HG03575 (cell line): ENCODE data around the gene ABL1.

Experiments
- ATAC-seq: cut with Tn5 transposase; IDR thresholded peaks from one replicate; pipeline ENCODE4 v1.9.1; 2021; ENCODE audit not compliant: unreplicated experiment, insufficient number of reproducible peaks, low FRiP score; ENCODE audit errors: extremely low read depth

Gene ABL1

GRCh38 chr9:130824079-130824478 lies 11.0 kb upstream of the ABL1 start:
- ATAC-seq: no peak

GRCh38 chr9:130824643-130825350 lies 10.3 kb upstream of the ABL1 start:
- ATAC-seq: no peak

DNA sequence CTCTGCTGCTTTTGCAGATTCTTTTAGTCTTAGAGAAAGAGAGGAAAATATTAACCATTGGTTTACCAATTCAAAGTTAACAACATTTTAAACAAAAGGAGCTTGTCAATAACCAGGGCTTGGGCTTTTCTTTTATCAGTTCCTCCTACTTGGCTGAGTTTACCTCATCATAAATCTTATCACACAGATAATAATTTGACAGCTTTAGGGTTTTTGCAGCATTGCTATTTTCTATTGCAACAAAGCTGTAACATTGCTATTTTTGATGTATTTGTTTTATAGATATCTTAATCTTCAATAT lies 9.8 kb upstream of the ABL1 start:
- ATAC-seq: no peak

DNA sequence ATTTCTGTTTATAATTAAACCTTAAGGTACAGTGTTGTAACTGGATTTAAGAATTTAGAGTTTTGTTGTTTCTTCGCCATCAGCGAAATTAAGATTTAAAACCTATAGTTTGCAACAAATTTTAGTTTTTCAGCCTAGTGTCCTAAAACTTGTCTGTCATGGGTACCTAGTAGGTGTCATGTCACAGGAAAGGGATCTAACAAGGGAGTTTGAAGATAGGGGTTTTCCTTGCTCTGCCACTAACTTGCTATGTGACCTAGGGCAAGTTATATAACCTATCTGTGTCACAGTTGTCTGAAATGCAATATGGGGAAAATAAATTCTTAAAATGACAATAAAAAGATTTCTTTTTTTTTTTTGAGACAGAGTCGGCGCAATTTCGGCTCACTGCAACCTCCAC lies 9.2 kb upstream of the ABL1 start:
- no peak for ATAC-seq

- no peak for ATAC-seq
Observed at GRCh38 chr9:130829762-130830161, 5.3 kb upstream of the ABL1 start.

DNA sequence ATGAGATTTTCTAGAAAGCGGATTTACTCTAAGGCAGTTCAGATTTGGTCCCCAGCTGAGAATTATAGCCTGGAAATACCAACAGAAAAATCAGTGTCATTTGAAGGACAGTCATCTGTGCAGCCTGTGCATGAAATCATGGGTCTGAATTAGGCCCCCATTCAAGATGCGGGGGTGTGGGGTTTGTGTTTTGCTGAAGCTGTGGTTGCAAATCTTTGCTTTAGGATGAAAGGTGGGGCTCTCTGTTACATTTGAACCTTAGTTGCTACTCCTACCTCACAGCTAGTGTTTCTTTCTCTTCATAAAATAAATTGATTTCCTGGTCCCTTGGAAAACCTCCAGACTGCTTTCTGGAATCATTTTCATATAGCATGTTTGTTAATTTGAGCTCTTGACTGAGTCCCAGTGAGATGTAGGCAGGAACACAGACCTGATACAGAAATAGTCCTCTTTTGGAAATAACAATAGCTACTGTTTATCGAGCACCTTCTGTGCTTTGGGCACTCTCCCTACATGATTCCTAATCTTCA lies 4.8 kb upstream of the ABL1 start:
- no peak for ATAC-seq

DNA sequence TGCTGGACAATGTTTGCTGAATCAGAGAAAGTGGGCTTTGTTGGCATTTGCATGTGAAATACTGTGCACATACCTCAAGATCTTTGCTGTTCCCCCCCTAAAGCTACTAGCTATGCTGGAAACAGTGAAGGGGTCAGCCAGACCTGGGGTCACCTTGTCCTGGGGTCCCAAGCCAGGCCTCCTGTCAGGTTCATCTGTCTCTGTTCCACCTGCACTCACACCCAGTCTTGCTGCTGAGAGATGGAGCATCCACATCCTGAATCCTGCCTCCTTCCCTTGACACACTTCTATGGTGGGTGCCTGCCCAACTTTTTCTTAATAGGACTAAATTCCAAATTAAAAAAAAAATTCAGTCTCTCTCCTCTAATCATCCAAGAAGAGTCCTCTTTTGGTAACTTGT lies 4.0 kb upstream of the ABL1 start:
- ATAC-seq: no peak

- no peak for ATAC-seq
Observed at GRCh38 chr9:130833031-130833990, 1.7 kb upstream of the ABL1 start.

DNA sequence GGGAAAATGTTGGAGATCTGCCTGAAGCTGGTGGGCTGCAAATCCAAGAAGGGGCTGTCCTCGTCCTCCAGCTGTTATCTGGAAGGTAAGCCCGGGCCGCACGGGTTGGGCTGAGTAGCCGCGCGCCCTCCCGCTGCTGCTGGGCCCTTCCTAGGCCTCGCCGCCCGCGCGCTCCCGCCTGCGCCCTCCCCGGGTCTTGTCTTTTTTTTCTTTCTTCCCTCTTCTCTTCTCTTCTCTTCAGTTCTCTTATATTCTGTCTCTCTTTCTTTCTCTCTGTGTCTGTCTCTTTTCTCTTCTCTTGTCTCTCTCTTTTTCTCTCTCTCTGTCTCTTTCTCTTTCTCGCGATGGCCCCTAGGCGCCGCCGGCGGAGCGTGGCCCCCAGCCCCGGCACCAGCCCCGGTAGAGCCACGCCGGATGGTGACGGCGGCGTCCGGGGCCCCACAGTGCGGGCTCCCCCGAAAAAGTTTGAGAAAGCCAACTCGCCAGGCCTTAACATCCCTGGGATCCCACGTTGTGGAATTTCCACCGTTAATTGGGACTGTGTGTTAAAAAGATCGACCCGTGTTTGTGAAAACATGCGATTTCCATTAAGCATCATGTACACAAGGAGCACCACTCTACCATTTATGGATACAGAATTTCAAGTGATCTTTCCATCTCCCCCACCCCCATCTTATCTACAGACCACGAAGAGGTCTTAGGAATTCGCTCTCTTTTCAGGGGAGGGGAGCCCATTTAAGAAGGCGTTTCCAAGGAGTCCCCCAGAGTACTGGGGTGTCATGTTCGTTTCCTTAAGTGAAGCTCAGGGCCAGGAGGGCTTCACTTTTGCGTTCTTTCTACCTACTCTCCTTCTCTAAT lies 616 bp downstream of the ABL1 start:
- no peak for ATAC-seq

GRCh38 chr9:130837002-130837511 lies 2.0 kb downstream of the ABL1 start:
- no peak for ATAC-seq

- no peak for ATAC-seq
Observed at GRCh38 chr9:130837643-130838042, 2.6 kb downstream of the ABL1 start.

GRCh38 chr9:130839132-130840111 lies 4.4 kb downstream of the ABL1 start:
- no peak for ATAC-seq

DNA sequence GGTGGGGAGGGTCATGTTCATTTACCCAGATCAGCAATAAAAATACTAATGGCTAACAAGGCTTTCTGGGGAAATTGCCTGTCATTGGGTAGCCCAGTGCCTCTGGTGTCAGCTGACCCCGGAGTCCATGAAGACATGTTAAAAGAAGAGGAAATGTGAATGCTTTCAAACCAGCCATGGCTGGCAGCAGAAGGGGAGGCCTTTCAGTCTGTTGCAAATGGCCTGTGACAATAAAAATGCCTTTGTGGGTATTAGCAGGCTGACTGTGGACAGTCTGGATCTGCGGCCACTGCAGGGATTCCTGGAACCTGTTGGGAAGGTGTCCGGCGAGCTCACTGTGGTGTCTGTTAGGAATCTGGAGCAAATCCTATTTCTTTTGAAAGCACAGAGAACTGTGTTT lies 7.5 kb downstream of the ABL1 start:
- ATAC-seq: no peak

- ATAC-seq: no peak
Observed at GRCh38 chr9:130843049-130843908, 8.2 kb downstream of the ABL1 start.

GRCh38 chr9:130844044-130844451 lies 9.0 kb downstream of the ABL1 start:
- ATAC-seq: no peak

DNA sequence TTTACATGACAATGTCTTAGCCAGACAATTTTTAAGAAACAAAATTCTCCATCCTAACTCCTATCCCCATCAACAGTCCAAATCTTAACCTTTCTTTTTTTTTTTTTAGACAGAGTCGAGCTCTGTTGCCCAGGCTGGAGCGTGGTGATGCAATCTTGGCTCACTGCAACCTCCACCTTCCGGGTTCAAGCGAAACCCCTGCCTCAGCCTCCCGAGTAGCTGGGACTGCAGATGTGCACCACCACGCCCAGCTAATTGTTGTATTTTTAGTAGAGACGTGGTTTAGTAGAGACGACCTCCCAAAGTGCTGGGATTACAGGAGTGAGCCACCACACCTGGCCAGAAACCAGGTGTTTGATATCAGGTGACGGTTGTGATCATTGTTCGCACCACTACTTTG lies 10.2 kb downstream of the ABL1 start:
- no peak for ATAC-seq

DNA sequence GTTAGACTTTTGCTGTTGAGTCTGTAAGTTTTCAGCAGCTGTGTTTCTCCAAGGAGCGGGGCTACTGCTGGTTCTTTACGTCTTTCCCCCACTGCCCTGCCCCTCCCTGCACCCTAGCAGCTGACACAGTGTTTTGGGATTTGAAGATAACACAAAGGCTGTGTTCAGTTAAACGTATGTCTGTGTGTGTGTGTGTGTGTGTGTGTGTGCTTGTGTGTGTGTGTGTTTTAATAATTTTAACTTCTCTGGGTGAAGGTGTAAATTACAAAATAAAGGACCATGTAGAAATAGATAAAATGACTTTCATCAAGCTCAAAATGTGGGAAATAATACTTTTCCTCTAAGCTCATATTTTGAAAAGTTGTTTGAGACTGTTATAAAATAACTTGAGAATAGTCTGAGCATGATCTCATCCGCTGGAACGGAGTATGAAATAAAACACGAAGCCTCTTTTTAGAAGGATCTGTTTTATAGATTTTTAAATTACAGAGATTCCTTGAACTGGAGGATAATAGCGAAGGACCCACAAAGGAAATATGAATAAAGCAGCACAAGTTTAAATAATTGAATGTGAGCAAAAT lies 10.9 kb downstream of the ABL1 start:
- no peak for ATAC-seq
